ENCODE data around the gene MED29.

MED29 gene

GRCh38 chr19:39428283-39429112 is 37.3 kb downstream of the MED29 start:
- in situ Hi-C loops (cut with HindIII; ENCODE audit: low pct_ligation_motif_present, low sequenced_read_pairs): no loop called here
- H3K4me3 ChIP-seq (ENCODE audit: low read depth, low read length): no peak overlapping the region
- TF ChIP-seq CTCF (IDR thresholded peaks at IDR 0.05; ENCODE audit: low read depth, low read length, missing control alignments): no peak
- no peaks in the 10 kb centered on the region for H3K27me3 ChIP-seq (replicated peaks)
- peaks cover 38% of the 10 kb centered on the region for H3K36me3 ChIP-seq (replicated peaks)
- H3K27ac ChIP-seq: peak overlapping the region; percentile 99
- DNase-seq: peak; percentile 91

- in situ Hi-C loops (cut with HindIII; ENCODE audit: low pct_ligation_motif_present, low sequenced_read_pairs): no loop called here
- Histone ChIP-seq H3K4me3 (ENCODE audit: low read depth, low read length) (peak overlapping the region; percentile 15), H3K36me3 (replicated peaks) (peaks cover 35% of the 10 kb centered on the region), H3K27ac (peak overlapping the region; percentile 99), H3K27me3 (replicated peaks) (no peaks in the 10 kb centered on the region)
- no peak for TF ChIP-seq CTCF (IDR thresholded peaks at IDR 0.05; ENCODE audit: low read depth, low read length, missing control alignments)
- peak; percentile 99 for DNase-seq
Observed at GRCh38 chr19:39430675-39431593, 39.8 kb downstream of the MED29 start.

GRCh38 chr19:39432677-39433025 is 41.5 kb downstream of the MED29 start:
- in situ Hi-C loops (cut with HindIII; ENCODE audit: low pct_ligation_motif_present, low sequenced_read_pairs): no loop called here
- peak overlapping the region; percentile 99 for H3K27ac ChIP-seq
- peaks cover 35% of the 10 kb centered on the region for H3K36me3 ChIP-seq (replicated peaks)
- H3K27me3 ChIP-seq (replicated peaks): no peaks in the 10 kb centered on the region
- no peak for TF ChIP-seq CTCF (IDR thresholded peaks at IDR 0.05; ENCODE audit: low read depth, low read length, missing control alignments)
- DNase-seq: no peak
- H3K4me3 ChIP-seq (ENCODE audit: low read depth, low read length): no peak overlapping the region

GRCh38 chr19:39433480-39434079 is 42.4 kb downstream of the MED29 start:
- H3K27me3 ChIP-seq (replicated peaks): no peaks in the 10 kb centered on the region
- peak overlapping the region; percentile 97 for H3K4me3 ChIP-seq (ENCODE audit: low read depth, low read length)
- in situ Hi-C loops (cut with HindIII; ENCODE audit: low pct_ligation_motif_present, low sequenced_read_pairs): no loop called here
- peak overlapping the region; percentile 99 for H3K27ac ChIP-seq
- H3K36me3 ChIP-seq (replicated peaks): peaks cover 35% of the 10 kb centered on the region
- DNase-seq: no peak
- TF ChIP-seq CTCF (IDR thresholded peaks at IDR 0.05; ENCODE audit: low read depth, low read length, missing control alignments): no peak

GRCh38 chr19:39434123-39435076 is 43.2 kb downstream of the MED29 start:
- H3K27me3 ChIP-seq (replicated peaks): no peaks in the 10 kb centered on the region
- peak overlapping the region; percentile 99 for H3K27ac ChIP-seq
- H3K4me3 ChIP-seq (ENCODE audit: low read depth, low read length): peak overlapping the region; percentile 97
- no peak for DNase-seq
- H3K36me3 ChIP-seq (replicated peaks): peaks cover 35% of the 10 kb centered on the region
- in situ Hi-C loops (cut with HindIII; ENCODE audit: low pct_ligation_motif_present, low sequenced_read_pairs): no loop called here
- TF ChIP-seq CTCF (IDR thresholded peaks at IDR 0.05; ENCODE audit: low read depth, low read length, missing control alignments): no peak

All from brain microvascular endothelial cell (primary cell).